NK-92 (cell line): ENCODE results near the gene EPDR1.
"Not testable (repeated sequence)": the region's sequence is repeated elsewhere in the genome, so short reads cannot be mapped to it uniquely, and the experiment has no call there.

ENCODE experiments used
- DNase-seq: peaks from one replicate; lab custom pipeline; 2025; ENCODE audit not compliant: unreplicated experiment; lab: John Stamatoyannopoulos, UW

Gene EPDR1

DNA sequence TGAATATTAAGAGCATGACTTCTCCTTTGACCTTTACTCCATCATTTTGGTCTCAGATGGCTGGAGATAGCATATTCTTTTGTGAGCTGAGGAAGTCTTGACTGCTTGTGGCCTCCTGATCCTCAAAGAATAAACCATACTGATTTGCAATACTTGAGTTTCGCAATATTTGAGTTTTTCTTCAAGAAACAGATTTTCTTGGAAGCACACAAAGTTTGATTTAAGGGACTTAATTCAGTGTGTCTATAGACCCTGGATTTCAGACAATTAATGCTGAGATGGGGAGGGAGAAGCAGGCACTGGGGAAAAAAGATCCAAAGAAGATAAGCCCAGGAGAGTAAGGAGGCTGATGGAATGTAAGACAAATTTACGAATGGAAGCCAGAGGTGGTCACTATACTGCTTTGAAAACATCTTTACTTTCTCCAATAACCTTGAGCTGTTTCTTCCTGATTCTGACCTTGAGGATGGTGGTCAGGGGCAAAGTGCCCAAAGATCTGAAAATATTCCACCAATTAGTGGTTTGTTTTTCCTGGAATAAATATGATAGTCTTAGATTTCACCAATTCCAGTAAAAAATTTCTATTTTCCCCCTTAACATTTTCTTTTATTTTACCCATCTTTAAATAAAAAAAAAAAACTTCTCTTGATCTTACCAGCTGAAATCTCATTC, 7.5 kb downstream of the EPDR1 start:
- DNase-seq = no peak

DNA sequence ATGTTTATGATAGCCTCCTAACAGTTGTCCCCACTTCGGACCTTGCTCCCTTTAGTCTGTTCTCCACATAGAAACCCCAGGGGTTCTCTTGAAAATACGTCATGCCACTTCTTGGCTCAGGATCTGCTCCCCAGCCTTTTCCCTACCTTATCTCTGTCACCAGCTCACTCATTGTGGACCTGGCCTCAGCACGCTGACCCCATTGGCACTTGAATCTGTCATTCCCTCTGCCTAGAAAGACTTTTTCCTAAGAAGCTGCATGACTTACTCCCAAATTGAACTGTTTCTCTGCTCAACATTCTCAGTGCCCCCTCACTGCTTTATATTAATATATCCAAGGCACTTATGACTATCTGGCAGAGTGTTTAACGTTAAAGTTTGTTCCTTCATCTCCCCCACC, 8.4 kb downstream of the EPDR1 start:
- DNase-seq = no peak

DNA sequence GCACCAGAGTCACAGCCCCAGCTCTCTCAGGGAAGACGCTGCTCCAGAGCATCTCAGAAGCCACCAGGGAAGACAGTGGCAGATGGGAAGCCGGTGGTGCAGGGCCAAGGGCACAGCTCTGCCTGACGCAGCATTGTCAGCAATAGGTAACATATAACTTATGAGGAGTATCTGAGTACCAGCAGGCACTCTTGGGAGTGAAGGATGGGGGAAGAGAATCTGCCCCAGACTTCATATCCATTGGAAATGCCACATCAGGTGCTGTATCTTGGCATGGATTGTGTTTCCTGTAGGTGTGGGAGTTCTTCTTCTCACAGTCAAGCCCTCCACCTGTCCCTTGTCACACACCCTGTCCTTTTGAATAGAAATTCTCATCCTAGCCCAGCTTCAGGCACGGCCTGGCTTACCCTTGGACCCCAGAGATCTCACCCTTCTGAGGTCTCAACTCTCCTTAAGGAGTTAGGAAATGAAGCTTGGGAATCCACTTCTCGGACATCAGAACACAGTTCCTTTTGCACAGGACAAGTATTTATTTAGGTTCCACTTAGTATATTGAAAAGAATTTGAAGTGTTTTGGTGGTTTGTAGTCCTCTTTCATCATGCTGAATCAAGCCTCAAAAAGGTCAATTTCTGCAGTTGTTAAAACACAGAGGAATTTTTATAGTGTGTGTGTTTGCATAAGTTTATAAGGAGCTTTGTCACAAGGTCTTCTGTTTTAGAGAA, 9.9 kb downstream of the EPDR1 start:
- DNase-seq = no peak

DNA sequence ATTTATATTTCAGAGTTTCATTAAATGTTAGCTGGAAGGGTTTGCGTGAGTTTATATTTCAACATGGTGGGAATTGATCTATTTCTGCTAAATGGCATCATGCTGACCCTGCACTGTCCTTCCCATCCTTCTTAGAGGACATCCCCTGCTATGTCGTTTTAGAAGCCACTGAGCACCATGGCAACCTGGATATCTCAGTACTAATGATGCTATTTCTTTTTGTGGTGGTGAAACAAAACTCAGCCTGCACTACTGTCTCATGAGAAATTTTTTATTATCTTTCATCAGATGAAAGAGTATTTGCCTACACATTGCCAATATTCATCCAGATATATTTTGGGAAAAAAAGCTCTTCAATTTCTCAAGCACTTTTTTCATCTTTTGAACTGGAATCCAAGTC, 12.1 kb downstream of the EPDR1 start:
- no peak for DNase-seq

DNA sequence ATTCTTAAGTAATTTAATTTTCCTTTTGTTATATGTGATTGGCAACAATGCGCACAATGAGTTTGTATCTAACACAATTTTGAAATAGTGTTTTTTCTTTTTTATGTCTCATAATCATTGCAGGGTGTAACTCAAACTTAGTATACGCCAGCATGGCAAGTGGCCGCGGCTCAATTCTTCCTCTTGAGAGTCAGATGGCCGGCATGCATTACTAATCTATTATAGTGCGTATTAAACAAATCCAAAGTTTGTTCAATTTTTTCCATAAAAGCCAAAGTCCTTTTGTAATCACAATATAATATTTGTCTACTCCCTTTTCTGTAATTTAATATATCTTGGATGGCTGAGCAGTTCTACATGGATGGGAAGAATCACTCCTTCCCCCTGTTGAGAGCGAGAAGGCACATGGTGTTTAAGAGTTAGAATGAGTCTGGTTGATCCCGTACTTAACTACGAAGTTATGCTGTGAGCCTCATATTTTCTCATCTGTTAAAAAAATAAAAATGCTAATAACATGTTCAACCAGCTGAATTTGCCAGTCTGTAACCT, 12.7 kb downstream of the EPDR1 start:
- no peak for DNase-seq

DNA sequence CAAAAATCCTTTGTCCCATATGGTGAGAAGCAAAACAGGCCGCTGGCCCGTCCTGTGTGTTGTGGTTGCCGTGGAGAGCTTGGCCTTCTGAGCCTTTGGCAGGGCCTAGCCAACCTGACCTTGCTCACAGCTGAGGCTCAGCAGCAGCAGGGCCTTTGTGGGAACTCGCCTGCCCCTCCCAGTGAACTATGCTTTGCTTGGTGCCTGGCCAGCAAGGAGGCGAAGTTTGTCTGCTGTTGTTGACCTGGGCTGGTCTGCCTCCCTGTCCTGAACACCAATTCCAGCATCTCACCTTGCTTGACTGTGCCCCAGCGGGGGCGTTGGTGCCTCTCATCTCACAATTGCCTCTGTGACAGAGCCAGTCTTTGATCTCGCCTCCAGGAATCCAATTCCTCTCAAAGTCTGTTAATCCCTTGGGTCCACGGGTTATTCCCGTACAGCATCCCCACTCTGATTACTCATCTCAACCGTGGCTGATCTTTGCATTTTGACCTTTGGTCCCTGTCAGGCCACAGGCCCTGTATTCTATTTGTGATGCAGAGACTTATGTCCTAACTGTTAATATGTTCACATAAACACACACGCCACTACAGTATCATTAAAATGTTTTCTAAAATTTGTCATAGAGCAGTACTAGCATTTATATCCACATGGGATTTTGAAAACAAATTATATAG, 22.6 kb downstream of the EPDR1 start:
- DNase-seq = no peak

DNA sequence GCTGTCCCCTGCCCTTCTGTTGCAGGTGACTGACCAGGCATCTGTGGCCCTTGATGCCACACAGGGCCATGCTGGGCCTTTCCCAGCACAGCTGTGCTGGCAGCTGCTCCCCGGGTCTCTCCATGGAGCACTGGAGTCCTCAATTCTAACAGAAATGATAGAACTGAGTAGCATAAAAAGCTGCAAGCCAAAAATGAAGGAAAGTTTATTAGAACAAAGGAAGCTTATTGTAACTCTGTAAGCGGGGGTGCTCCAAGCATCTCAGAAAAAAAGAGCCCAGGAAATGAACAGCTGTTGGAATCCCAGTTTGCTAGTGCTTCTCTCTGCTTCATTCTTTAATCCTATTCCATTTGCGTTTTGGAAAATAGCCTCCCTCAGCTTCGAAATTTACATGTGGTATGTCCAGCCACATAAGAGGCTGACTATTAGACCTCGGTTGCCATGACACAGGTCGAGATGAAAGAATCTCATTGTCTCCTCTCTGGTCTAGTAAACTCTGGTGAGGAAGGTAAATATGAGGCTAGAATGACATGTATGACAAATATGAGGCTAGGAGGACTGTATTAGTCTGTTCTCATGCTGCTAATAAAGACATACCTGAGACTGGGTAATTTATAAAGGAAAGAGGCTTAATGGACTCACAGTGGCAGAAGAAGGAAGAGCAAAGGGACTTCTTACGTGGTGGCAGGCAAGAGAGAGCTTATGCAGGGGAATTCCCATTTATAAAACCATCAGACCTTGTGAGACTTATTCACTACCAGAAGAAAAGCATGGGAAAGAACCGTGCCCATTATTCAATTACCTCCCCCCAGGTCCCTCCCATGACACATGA, 23.7 kb downstream of the EPDR1 start:
- DNase-seq = no peak

DNA sequence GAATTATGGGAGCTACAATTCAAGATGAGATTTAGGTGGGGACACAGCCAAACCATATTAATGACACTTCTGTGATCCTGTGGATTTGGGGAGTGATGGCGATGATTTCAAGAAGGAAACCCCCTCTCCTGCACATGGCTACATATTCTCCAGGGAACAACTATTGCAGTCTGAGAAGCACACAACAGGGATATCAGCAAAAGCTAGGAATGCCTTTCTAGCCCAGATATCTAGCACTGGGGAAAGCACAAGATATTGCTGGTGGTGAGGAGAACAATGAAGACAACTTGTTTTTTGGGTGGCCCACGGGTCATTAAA, 24.3 kb downstream of the EPDR1 start:
- no peak for DNase-seq

DNA sequence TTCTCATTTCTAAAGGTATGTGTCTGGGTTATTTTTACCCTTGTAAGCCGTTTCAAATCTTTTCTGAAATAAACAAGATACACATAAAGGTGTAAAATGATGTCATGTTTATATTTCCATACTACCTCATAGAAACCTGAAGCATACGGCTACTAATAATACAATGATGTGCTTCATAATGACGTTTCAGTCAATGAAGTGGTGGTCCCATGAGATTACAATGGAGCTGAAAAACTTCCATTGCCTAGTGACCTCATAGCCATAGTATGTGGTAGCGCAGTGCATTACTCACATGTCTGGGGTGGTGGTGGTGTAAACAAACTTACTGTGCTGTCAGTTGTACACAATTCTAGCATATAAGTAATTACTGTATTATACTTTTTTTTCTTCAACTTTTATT, 24.9 kb downstream of the EPDR1 start:
- no peak for DNase-seq

DNA sequence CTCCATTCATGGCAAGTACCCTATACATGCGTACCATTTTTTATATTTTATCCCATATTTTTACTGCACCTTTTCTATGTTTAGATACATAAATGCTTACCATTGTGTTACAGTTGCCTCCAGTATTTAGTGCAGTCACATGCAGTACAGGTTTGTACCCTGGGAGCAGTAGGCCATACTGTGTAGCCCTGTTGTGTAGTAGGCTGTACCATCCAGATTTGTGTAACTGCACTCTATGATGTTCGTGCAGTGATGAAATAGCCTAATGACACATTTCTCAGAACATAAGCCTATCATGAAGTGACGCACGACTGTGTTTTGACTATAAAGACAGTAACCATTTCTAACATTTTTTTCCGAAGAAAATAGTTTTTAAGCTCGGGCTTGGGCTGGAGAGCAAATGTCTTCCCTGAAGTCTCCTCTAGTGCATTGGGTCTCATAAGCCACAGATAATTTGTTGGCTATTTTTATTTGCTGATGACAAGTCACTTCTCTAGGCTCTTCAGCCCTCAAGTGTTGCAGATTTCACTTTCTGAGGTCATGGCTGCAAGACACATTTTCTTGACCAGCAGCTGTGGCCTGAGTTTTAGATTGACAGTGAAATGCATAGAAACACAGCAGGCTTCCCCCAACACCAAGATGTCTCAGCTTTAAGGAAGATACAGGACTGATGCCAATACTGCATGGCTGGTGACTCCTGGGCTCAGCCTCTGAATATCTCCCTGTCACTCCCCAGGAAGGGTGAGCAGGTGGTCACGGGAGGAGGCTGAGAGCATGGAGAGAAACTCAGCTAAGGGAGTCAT, 26.9 kb downstream of the EPDR1 start:
- DNase-seq = no peak

DNA sequence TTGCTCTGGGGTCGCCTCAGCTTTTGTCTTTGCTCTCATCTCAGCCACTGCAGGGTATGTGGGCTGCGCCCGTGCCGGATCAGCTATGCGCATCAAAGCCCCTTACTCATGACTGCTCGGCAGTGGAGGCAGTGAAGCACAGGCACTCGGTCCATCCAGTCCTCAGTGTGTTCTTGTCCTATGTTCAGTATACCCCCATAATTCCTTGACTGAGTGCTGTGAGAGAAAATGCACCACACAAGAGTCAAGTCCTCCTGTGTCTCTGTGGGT, 27.4 kb downstream of the EPDR1 start:
- no peak for DNase-seq

DNA sequence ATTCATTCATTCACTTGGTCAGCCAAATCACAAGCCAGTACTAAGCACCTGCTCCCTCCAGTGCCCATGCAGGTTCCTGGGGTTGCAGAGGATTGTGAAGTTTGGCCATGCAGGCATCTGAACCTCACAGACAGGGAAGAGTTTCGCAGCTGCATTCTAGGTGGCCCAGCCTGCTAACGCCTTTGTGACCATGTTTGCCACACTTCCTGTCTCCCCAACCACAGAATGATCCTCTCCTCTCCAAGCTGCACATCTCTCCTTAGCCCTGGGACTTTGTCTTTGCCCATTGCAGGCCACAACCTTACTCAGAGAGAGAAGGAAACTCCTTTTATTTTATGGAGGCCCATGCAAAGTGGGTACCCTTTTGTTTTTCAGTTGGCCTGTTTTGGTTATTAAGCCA, 31.8 kb downstream of the EPDR1 start:
- DNase-seq = no peak

DNA sequence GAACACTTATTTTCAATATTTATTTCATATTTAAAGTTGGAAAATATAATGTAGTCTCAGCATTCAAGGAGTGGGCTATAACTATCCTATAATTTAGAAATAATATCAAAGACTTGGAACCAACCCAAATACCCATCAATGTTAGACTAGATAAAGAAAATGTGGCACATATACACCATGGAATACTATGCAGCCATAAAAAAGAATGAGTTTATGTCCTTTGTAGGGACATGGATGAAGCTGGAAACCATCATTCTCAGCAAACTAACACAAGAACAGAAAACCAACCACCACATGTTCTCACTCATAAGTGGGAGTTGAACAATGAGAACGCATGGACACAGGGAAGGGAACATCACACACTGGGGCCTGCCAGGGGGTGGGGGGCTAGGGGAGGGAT, 33.8 kb downstream of the EPDR1 start:
- DNase-seq = not testable (repeated sequence)

DNA sequence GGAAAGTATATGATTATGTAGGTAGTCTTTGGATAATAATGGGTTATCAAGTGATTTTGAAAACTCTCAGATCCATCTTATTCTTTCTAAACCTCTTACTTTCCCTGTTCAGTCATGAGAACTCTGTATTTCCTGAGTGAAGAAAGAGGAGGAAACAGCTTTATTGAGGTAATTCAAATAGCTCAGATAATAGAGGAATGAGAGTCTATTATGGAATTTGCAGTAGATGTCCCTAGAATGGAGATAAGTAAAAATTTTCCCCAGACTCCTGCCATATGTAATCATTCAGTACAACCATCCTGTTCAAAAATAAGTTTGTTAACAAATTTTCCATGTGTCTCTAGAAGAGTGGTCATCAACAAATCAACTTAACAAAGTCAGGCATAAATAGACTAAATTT, 36.4 kb downstream of the EPDR1 start:
- DNase-seq = no peak

DNA sequence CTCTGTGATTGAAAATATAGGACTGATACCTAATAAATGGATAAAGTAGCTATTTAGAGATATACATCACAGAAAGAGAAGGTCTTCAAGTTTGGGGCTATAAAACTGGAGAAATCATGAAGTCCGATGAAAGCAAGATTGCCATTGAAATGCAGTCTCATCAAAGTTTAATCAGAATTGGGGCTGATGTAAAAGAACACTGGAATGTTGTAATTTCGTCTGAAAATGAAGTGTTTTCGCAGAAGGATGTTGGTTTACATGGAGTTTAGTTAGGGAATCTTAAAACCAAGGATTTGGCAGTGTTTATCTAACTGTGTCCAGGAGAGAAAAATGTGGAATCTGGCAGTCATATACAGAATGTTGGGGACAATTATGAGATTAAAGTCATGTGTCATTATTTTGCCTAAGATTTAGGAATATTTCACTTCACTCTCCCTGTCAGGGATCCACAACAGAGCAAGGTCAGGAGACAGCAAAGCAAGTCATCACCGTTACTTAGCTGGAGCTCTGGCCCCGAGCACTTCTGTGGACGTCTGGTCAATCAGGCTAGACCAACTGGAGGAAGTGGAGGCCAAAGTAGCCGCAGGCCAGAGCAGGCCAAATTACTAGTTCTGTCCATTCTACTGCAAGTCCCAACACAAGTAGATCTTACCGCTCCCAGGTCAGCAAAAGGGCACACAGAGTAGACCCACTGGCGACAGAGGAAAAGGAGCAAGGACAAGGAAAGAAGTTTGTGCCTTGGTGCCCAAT, 37.0 kb downstream of the EPDR1 start:
- DNase-seq = no peak

DNA sequence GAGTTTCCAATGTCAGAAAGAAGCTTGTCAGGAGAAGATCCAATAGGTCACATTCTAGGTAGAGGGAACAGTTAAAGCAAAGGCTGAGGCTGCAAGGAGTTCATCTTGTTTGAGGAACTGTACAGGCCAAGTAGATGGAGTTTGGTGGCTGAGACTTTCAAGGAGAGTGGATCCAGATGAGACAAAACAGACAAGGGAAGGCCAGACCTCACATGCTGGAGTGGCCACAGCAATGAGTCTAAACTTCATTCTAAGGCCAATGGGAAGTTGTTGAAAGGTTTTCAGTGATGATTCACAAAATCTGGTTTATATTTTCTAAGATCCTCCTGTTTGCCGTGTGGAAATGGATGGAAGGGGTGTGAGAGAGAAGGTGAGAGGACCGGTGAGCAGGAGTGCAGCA, 40.0 kb downstream of the EPDR1 start:
- DNase-seq = no peak

DNA sequence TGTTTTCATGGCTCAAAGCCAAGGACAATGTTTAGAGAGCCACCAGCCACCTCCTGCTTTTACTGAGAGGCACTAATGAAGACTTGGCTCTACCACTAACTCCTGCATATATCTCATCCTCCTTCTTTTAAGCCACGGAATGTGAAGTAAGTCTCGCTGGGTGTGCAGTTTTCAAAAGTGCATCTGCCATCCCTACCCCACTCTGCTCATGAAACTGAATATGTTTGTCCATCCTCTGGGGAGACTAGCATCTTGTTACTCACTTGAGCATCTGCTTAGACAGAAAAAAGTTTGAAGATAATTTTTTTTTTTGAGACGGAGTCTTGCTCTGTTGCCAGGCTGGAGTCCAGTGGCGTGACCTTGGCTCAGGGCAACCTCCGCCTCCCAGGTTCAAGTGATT, 40.8 kb downstream of the EPDR1 start:
- no peak for DNase-seq

DNA sequence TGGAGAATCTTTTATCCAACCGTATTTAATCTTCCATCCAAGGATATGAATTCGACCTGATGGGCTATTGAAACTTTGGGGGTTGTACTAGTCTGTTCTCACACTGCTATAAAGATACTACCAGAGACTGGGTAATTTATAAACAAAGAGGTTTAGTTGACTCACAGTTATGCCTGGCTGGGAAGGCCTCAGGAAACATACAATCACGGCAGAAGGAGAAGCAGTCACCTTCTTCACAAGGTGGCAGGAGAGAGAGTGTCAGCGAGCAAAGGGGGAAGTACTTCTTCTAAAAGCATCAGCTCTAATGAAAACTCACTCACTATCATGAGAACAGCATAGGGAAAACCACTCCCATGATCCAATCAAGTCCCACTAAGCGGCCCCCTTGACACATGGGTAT, 43.8 kb downstream of the EPDR1 start:
- no peak for DNase-seq

DNA sequence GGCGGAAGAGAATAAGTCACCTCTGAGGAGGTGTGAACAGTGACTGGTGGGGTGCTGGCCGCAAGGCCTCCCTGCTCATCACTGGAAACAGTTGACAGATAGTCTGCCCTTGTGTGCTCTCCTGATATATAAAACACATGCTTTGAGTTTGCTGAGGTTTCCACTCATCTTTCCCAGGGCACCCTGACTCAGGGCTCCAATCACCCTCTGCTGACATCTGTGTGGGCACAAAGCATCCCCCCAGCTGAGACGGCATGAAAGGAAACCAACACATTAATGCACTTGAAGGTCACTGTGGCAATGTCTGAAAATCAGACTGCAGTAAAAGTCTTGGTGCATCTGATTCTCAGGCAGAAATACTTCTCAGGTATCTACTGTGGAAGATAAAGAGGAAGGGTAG, 49.8 kb downstream of the EPDR1 start:
- DNase-seq = no peak

DNA sequence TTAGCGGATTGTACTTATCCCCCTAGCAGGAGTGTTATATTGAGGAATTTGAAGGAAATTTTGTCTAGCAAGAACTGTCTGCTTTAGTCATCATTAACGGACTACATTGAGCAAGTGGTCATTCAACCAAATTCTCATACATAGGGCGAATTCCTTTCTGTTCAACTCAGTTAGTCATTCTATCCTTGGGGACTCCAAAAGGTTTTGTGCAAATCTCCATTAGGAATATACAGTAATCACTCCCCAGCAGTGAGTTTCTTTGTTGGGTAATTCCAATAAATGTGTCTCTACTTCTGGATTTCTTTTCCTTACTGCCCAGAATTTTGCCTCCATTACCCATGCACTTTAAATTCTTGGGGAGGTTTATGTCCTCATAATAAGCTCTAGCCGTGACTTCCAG, 51.1 kb downstream of the EPDR1 start:
- no peak for DNase-seq
